ENCODE data around the gene GALNTL6.
A peak's percentile ranks its signal among the peaks of the same experiment; 100 is the strongest.

Gene GALNTL6

DNA sequence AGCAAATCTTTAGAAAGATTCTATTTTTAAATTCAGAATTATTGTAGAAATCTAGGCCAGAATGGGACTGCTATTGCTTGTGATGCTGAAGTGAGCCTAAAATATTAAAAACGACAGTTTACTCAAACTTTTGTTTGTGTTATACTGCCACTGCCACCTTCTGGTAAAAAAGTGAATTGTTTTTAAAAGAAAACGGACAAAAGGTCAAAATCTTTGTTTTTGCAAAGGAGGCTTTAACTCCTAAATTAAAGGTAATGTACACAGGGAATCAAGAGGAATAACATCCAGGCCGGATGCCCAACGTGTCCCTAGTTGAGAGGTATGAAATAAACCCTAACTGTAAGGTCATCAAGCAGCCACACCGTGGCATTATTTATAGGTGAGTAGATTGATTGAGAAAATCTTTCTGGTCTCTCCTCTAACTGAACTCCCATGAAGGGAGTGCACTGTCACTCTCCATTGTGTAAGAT is 1017.1 kb downstream of the GALNTL6 start:
- no peak overlapping the region for H3K4me2 ChIP-seq (ENCODE audit: low read depth, low read length, poor library complexity, severe bottlenecking)

DNA sequence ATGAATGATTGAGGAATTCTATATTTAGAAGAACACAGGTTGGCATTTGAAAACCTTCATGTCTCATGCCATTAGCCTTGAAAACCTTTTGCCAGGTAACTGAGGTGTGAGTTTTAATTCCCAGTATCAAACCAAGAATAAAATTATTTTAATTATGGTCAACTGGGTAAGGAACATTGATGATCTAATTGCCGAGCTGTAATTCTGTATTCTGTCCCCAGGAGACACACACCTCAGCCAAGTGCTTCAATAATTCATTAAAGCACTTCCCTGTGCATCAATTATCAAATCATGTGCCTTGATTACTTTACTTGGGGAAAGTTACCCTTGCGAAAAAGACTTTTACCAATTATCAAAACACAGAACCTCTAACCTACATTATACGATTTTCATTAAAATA is 1023.5 kb downstream of the GALNTL6 start:
- no peak overlapping the region for H3K4me3 ChIP-seq (ENCODE audit: low read length, poor library complexity, severe bottlenecking)
- H3K9me2 ChIP-seq (replicated peaks; ENCODE audit: low read depth, low read length), result no peaks in the 10 kb centered on the region
- no peak overlapping the region for H3K9ac ChIP-seq (ENCODE audit: low read depth, low read length, poor library complexity, severe bottlenecking)
- no peaks in the 10 kb centered on the region for H3F3A ChIP-seq (ENCODE audit: low read depth)
- no peaks in the 10 kb centered on the region for H3K4me1 ChIP-seq (ENCODE audit: insufficient read depth, low read length, poor library complexity, severe bottlenecking)
- H3K9me3 ChIP-seq (ENCODE audit: insufficient read depth, low read depth, low read length), result no peaks in the 10 kb centered on the region
- H3K4me2 ChIP-seq (ENCODE audit: low read depth, low read length, poor library complexity, severe bottlenecking), result no peak overlapping the region
- no peak for TF ChIP-seq EZH2phosphoT487 (IDR thresholded peaks at IDR 0.05; ENCODE audit: borderline replicate concordance)
- TF ChIP-seq, protein P1, sequence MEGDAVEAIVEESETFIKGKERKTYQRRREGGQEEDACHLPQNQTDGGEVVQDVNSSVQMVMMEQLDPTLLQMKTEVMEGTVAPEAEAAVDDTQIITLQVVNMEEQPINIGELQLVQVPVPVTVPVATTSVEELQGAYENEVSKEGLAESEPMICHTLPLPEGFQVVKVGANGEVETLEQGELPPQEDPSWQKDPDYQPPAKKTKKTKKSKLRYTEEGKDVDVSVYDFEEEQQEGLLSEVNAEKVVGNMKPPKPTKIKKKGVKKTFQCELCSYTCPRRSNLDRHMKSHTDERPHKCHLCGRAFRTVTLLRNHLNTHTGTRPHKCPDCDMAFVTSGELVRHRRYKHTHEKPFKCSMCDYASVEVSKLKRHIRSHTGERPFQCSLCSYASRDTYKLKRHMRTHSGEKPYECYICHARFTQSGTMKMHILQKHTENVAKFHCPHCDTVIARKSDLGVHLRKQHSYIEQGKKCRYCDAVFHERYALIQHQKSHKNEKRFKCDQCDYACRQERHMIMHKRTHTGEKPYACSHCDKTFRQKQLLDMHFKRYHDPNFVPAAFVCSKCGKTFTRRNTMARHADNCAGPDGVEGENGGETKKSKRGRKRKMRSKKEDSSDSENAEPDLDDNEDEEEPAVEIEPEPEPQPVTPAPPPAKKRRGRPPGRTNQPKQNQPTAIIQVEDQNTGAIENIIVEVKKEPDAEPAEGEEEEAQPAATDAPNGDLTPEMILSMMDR (conservative IDR thresholded peaks at IDR 0.05; ENCODE audit: low read length), result no peak
- H3K36me3 ChIP-seq (ENCODE audit: insufficient read depth, low read length), result no peaks in the 10 kb centered on the region
- H3K79me2 ChIP-seq (ENCODE audit: insufficient read depth, low read length), result no peaks in the 10 kb centered on the region
- H4K20me1 ChIP-seq (ENCODE audit: insufficient read depth, low read length, poor library complexity, severe bottlenecking), result no peaks in the 10 kb centered on the region
- H3K27me3 ChIP-seq (ENCODE audit: insufficient read depth, low read length, poor library complexity, severe bottlenecking), result peaks cover 5% of the 10 kb centered on the region
- no peak overlapping the region for H2AFZ ChIP-seq (ENCODE audit: low read length)

More for the DNA sequence above, 1017.1 kb downstream of the GALNTL6 start:
- H3K4me3 ChIP-seq (ENCODE audit: low read length, poor library complexity, severe bottlenecking), result no peak overlapping the region
- no peaks in the 10 kb centered on the region for H3K9me3 ChIP-seq (ENCODE audit: insufficient read depth, low read depth, low read length)
- H3K79me2 ChIP-seq (ENCODE audit: insufficient read depth, low read length), result no peaks in the 10 kb centered on the region
- H2AFZ ChIP-seq (ENCODE audit: low read length), result peak overlapping the region; percentile 26
- no peaks in the 10 kb centered on the region for H3K36me3 ChIP-seq (ENCODE audit: insufficient read depth, low read length)
- H3K9ac ChIP-seq (ENCODE audit: low read depth, low read length, poor library complexity, severe bottlenecking), result no peak overlapping the region
- no peaks in the 10 kb centered on the region for H3K27me3 ChIP-seq (ENCODE audit: insufficient read depth, low read length, poor library complexity, severe bottlenecking)
- no peaks in the 10 kb centered on the region for H3K9me2 ChIP-seq (replicated peaks; ENCODE audit: low read depth, low read length)
- H3F3A ChIP-seq (ENCODE audit: low read depth), result no peaks in the 10 kb centered on the region
- no peak for TF ChIP-seq EZH2phosphoT487 (IDR thresholded peaks at IDR 0.05; ENCODE audit: borderline replicate concordance)
- TF ChIP-seq, protein P1 (conservative IDR thresholded peaks at IDR 0.05; ENCODE audit: low read length), result peak; percentile 76
- no peaks in the 10 kb centered on the region for H3K4me1 ChIP-seq (ENCODE audit: insufficient read depth, low read length, poor library complexity, severe bottlenecking)
- no peaks in the 10 kb centered on the region for H4K20me1 ChIP-seq (ENCODE audit: insufficient read depth, low read length, poor library complexity, severe bottlenecking)

DNA sequence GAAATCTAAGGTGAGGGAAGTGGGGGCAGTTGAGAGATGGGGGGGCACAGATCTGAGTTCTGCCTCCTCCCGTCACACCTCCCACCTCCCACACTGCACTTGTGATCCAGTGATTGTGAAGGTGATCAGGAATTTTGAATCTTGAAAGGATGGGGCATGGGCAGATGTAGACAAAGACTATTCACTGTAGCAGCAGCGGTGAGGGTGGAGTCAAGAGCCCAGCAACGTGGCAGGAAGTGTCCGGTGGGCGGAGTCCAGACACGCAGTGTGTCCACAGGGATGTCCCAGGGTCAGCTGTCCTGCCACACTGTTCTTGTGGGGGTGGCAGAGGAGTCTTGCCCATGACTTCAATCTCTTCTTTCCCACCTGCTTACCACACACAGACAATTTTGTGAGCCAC is 1024.9 kb downstream of the GALNTL6 start:
- Histone ChIP-seq H3K9me2 (replicated peaks; ENCODE audit: low read depth, low read length) (no peaks in the 10 kb centered on the region), H3K4me2 (ENCODE audit: low read depth, low read length, poor library complexity, severe bottlenecking) (no peak overlapping the region), H3K9ac (ENCODE audit: low read depth, low read length, poor library complexity, severe bottlenecking) (no peak overlapping the region), H2AFZ (ENCODE audit: low read length) (no peak overlapping the region), H3K79me2 (ENCODE audit: insufficient read depth, low read length) (no peaks in the 10 kb centered on the region), H3K4me3 (ENCODE audit: low read length, poor library complexity, severe bottlenecking) (no peak overlapping the region), H3K4me1 (ENCODE audit: insufficient read depth, low read length, poor library complexity, severe bottlenecking) (no peaks in the 10 kb centered on the region), H4K20me1 (ENCODE audit: insufficient read depth, low read length, poor library complexity, severe bottlenecking) (no peaks in the 10 kb centered on the region), H3F3A (ENCODE audit: low read depth) (no peaks in the 10 kb centered on the region), H3K9me3 (ENCODE audit: insufficient read depth, low read depth, low read length) (no peaks in the 10 kb centered on the region), H3K36me3 (ENCODE audit: insufficient read depth, low read length) (no peaks in the 10 kb centered on the region), H3K27me3 (ENCODE audit: insufficient read depth, low read length, poor library complexity, severe bottlenecking) (peaks cover 5% of the 10 kb centered on the region)
- TF ChIP-seq, protein P1 (conservative IDR thresholded peaks at IDR 0.05; ENCODE audit: low read length), result no peak
- TF ChIP-seq EZH2phosphoT487 (IDR thresholded peaks at IDR 0.05; ENCODE audit: borderline replicate concordance), result no peak
